OCI-LY7 (cell line): ENCODE results near the gene ZNF280D.

Source experiments
- EZH2phosphoT487 ChIP-seq: fragments of 200-600 bp; sonication (generic); IDR thresholded peaks from 2 replicates; pipeline ENCODE4 v1.6.1; 2018; ENCODE audit warnings: low read depth, borderline replicate concordance, mild to moderate bottlenecking, mixed run types, antibody characterized with exemption, low read length, moderate library complexity, mixed read lengths
- TF ChIP-seq, protein P1 (sequence below): fragments of 200-600 bp; sonication (generic); conservative IDR thresholded peaks from 2 replicates; pipeline ENCODE4 v1.5.1; 2014; ENCODE audit warnings: mild to moderate bottlenecking, antibody characterized with exemption, low read length, moderate library complexity, mixed read lengths

- TF ChIP-seq EZH2phosphoT487 = no peak
- TF ChIP-seq, protein P1, sequence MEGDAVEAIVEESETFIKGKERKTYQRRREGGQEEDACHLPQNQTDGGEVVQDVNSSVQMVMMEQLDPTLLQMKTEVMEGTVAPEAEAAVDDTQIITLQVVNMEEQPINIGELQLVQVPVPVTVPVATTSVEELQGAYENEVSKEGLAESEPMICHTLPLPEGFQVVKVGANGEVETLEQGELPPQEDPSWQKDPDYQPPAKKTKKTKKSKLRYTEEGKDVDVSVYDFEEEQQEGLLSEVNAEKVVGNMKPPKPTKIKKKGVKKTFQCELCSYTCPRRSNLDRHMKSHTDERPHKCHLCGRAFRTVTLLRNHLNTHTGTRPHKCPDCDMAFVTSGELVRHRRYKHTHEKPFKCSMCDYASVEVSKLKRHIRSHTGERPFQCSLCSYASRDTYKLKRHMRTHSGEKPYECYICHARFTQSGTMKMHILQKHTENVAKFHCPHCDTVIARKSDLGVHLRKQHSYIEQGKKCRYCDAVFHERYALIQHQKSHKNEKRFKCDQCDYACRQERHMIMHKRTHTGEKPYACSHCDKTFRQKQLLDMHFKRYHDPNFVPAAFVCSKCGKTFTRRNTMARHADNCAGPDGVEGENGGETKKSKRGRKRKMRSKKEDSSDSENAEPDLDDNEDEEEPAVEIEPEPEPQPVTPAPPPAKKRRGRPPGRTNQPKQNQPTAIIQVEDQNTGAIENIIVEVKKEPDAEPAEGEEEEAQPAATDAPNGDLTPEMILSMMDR = no peak
Observed at GRCh38 chr15:56765251-56765650, 31.9 kb upstream of the ZNF280D start.
